Suppressor macrophage treated with lipopolysaccharide for 4 hours (primary cell): ENCODE data around the gene PDE6H.

Experiments used
- DNase-seq: peaks from one replicate; pipeline ENCODE4 v3.0.0-alpha.2; 2020

Gene PDE6H

DNA sequence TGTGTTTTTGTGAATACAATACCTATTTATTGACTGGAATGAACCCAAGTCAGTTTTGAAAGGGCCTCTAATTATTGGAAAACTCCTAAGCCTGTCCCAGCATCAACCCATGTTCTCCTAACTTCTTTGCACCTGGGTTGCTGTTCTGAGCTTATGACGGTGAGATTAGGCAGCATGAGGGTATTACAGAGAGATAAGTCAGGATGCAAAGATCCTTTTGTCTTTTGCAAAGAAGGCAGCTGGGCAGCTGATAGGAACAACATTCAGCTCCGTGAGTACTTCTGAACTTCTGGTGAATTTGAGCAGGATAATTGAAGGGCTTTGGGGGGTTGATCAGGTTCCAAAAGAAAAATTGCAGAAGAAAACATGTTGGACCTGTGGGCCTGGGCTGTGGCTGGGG lies at the start of gene PDE6H:
PDE6H (plus strand) TSS at position 227 of the 400 bp plus-strand sequence. CDS start 4,971 bp downstream, outside the sequence.
- no peak for DNase-seq

DNA sequence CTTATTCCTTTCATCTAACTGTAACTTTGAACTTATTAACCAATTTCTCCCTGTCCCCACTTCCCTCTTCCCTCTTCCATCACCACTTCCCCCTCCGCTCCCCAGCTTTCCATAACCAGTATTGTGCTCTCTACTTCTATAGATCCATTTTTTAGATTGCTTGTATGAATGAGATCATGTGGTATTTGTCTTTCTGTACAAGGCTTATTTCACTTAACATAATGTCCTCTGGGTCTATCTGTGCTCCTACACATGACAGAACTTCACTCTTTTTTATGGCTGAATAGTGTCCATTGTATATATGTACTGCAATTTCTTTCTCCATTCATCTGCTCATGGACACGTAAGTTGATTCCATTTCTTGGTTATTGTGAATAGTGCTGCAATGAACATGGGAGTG lies 48.9 kb upstream of the PDE6H start:
- no peak for DNase-seq

DNA sequence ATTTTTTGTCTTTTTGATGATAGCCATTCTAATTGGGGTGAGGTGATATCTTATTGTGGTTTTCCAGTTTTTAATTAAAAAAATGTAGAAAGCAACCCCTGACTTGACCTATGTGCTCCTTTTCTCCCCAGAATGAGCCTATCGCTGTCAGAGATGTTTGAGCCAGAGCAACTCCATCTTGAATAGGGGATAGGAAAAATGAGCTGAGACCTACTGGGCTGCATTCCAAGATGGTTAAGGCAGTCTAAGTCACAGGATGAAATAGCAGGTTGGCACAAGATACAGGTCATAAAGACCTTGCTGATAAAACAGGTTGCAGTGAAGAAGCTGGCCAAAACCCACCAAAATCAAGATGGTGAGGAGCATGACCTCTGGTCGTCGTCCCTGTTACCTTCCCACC lies 48.3 kb upstream of the PDE6H start:
- DNase-seq: no peak

DNA sequence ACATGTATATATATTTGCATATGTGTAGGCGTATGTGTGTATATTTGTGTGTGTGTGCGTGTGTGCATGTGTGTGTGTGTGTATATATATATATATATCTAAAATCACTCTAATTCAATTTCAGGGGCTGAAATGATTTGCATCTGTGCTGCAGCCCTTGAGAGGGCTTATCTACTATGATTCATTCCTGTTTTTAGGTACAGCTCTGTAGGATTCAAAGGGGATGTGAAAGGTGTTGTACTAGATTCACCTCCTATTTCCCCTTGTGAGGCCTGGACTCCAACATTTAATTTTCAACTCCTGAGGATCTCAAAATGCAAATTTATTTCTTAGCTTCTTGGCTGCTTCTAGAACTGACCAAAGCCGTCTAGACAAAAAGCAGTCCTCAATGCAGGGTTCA lies 45.6 kb upstream of the PDE6H start:
- no peak for DNase-seq

DNA sequence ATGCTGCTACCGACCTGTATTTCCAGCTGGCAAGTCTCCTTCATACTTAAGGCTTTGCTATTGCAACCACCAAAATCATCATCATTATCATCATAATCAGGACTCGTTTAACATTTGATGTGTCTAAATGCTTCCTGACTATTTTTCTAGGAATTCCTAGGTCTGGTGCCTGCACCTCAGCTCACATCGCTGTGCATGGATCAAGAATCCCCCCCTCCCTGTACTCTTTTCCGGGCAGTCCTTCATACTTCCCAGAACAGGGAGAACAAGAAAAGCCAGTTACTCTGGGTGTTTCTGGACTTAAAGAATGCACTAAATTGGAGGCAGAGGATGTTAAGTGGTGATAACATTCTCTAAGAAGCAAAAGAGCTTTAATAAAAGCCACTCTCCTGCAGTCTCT lies 43.9 kb upstream of the PDE6H start:
- no peak for DNase-seq

DNA sequence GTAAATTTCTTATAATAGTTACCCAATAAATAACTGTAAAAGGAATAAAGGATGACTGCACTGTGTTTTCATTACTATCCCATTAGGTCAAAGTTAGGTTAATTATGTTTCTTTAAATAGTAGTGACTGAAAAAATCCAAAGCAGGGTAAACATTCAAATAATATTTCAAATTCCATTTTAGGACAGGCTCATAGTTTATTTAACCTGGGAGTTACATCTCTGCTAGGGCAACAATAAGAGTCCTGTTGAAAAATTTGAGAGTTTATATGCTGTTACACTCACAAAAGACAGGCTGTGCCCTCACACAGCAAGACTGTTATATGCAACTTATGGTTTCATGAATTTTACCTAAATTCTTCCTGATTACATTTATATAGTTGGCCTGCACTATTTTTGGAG lies 42.5 kb upstream of the PDE6H start:
- no peak for DNase-seq

DNA sequence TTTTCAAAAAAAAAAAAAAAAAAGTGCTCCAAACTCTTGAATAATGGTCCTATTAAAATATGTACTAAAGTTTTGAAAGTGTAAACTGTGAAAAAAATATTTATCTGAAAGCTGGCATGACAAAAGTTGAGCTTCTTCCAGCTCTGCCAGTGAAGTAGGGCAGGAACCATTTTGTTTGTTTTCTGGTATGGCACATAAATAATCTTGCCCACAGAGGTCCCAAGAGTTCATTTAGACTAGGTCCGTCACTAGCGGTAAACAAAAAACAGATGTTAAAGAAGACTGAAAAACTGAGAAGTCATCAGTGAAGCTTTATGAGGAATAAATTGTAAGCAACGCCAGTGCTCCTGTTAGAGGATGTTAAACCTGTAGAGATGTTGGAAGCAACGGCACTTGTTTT lies 41.5 kb upstream of the PDE6H start:
- no peak for DNase-seq

DNA sequence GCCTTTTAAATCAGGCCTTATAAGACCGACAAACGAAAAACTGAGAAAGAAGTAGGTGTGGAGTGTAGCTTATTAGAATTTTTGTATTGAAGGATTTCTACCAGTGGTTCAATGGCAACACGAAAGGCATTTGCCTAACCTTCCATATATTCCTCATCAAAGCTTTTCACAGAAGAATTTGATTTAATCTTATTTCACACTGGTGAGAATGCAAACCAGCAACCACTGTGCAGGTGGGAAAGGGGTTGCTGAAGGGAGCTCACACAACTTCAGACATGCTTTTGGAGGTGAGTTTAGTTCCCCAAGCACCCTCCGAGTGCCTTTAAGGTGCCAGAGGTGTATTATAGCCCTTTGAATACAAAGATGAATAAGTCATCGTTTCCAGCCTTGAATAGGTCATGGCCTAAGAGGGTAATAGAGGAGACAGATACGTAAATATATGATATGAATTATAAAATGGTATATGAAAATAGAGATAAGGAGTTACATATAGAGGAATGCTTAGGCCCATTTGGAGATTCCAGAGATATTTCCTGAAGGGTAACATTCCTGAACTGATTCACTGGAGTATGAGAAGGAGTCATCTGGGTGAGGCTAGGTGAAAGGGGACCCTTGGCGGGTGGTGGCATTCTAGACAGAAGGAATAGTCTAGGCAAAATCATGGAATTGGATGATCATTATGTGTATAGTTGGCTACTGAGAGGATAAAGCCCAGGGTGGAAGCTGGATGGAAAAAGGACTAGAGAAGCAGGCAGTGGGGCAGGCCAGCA lies 40.9 kb upstream of the PDE6H start:
- no peak for DNase-seq

DNA sequence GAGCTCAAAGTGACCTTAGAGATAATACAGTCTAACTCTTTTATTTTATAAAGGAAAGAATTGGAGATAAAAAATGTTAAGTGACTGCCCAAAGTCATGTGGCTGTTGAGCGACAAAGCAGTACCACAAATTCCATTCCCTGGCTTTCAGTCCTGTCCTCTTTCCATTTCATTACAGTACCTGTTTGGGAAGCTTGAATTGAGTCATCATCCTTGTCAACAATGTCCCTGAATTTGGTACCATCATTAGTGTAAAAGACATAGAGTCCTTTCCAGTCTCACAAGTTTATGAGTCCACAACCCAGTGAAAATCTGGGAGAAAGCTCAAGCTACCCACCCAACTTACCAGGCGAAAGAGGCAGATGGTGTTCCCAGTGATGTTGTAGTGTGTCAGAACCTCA lies 38.3 kb upstream of the PDE6H start:
- DNase-seq: no peak

DNA sequence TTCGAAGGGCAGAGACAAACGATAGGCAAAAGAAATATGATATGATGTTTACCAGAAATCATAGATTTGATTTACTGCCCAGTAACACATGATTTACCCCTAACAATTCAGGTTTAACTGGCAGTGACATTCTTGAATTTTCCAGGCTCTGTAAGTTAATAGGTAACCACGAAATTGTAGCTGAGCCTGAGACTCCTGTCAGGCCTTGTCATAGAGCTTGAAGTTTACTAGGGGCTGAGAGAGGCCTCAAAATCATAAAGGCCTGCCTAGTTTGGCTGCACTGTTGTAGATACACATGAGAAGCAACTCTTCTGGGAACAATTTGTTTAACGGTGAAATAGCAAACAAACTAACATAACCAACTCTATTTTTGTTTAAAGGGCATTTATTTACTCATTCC lies 37.8 kb upstream of the PDE6H start:
- no peak for DNase-seq

DNA sequence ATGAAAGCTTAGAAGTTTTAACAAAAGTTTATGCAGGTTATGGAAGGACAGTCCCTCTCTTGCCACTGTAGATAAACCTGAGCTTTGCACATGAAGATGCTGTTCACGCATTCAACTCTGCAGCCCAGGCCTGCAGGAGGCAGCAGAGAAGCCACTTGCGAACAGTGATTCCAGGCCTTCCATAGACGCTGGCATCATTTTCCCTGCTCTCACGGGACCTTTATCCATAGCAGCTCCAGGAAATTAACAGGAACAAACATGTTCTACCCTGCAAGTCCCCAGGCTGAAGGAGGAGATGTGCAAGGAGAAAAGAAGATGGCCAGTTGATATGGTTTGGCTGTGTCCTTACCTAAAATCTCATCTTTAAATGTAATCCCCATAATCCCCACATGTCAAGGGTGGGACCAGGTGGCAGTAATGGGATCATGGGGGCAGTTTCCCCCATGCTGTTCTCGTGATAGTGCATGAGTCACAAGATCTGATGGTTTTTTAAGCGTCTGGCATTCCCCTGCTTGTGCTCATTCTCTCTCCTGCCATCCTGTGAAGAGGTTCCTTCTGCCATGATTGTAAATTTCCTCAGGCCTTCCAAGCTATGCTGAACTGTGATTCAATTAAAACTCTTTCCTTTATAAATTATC lies 36.5 kb upstream of the PDE6H start:
- no peak for DNase-seq

DNA sequence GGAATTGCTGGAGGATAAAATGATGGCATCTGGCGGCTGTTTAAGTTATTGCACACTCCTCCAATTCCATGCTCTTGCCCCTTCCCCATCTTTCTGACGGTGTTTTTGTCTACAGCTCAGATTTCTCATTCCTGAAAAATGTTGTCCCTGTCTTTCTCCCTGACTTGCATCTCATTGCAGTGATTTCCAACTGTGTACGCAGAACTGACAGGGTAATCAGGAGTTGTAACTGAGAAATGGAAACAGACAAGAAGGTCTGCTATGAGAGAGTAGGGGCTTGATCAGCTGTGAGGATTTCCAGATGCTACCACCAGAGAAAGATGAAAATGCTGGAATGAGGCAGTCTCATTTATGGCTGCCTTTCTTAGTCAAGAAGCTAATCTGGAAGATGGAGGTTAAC lies 35.8 kb upstream of the PDE6H start:
- DNase-seq: no peak

DNA sequence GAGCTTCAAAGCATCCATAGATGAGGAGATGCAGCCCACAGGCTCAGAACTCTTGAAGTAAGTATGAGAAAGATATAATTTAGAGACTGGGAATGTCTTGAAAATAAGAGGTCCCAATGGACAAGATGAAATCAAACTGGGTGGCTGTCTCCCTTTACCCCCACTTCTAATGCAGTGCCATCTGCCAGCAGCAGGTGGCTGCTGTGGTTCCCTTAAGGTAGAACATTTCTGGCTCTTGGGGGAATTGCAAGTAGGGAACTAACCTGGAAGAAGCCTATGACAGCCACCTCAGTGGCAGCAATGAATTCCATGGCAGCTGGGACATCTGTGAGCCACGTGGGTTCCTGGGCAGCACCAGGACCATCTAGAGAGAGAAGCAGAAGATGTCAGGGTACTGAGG lies 35.2 kb upstream of the PDE6H start:
- no peak for DNase-seq

DNA sequence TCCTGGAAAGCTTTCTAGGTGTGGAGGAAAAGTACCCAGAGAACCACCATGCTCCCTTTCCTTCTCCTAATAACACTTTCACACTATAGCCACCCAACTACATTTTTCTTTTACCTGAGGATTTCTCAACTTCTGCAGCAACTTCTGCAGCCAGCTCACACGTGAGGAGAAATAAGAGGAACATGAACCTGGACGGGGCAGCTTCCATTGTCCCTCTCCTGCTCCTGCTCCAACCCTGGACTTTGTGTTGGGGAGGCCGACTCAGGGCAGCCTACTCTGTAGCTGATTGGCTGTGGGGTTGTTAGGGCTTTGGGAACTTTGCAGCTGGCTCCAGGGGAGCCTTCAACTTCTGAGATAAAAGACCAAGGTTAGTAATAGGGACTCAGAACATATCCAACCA lies 34.5 kb upstream of the PDE6H start, which contains the start of gene ERP27:
ERP27 (minus strand) TSS at position 237 of the 400 bp plus-strand sequence; CDS start at position 208, 29 bp downstream.
- DNase-seq: no peak

DNA sequence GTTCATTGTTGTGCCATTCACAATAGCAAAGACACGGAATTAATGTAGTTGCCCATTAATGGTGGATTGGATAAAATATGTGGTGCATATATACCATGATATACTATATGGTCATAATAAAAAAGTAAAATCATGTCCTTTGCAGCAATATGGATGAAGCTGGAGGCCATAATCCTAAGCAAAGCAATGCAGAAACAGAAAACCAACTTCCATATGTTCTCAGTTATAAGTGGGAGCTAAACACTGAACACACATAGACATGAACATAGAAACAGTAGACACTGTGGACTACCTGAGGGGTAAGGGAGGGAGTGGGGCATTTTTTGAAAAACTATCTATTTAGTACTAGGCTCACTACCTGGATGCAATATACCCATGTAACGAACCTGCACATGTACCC lies 31.5 kb upstream of the PDE6H start:
- no peak for DNase-seq

DNA sequence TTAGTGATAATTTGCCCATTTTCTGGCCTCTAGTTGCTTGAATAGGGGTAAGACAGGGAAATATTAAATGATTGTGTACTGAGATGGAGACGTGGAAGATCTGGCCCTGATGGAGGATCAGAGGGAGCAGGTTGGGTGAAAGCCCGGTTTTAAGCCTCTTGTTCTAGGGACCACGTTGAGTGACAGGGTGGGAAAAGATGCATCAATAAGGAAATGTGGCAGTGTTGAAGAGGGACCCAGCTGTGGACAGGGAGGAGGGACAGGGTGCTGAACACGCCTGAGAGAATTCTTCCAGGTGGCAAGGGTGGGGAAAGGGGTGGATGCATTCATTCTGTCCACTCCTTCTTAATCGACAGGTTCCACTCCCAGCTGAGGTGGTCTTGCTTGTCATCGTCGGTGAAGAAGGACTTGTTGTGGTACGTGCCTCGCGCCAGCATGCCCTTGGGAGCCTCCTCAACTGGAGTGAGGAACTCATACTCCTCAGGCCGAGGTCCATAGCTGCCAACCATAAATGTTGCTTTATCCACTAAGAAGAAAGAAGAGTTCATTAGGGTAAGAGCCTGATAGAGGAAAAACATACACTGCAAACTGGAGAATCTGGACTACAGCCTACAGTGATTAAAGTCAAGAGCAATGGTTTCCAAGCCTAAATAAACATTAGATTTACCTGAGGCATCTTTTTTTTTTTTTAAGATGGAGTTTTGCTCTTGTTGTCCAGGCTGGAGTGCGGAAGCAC lies 30.5 kb upstream of the PDE6H start:
- DNase-seq: no peak

DNA sequence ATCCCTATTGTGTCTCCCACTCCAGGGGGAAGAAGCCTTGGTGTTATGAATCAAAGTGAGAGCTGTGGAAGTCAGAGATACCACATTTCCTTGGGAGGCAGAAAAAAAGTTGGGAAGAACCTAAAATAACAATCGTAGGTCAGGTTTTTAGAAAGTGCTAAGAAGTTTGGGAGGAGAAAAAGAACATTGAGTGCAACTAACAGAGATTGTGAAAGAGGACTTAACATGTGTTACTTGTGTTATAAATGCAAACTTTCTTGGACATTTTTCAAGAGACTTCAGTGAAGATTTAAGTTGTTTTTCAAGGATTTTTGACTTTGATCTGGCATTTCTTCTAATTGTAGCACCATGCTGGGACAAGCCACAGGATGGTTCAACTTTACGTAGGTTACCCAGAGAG lies 26.7 kb upstream of the PDE6H start:
- no peak for DNase-seq

DNA sequence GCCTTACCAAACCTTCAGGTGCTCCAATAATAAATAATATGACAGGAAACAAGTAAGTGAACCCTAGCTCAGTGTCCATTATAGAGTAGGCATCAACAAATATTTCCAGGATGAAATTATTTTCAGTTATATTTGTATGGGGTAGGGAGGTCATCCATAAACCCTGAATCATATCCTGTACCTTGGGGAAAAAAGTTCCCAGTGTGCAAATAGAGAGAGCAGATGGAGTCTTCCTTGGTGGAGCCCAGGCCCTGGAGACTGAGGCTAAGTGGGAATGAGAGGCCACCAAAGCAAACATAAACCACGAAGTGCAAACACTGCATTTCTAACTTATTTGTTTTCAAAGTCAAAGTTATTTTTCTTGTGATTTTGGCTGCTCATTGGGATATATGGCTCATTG lies 26.0 kb upstream of the PDE6H start:
- DNase-seq: no peak

DNA sequence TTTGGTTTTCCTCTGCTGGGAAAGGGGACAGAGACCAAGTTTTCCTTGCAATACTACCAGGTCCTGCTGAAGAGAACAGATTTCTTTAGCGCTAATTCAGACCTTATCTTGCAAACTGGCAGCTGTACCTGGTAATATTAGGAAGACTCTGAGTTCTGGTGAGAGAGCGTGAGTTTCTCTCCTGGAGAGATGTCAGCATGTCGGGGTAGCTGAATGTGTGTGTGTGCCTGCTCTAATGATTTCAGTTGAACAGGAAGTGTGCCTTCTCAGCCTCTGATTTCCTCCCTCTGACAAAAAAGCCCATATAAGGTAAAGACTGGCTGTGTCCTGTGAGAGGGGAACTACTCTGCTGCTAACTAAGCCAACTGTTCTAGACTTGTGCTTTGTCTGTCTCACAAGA lies 24.2 kb upstream of the PDE6H start:
- peak; percentile 79 for DNase-seq

DNA sequence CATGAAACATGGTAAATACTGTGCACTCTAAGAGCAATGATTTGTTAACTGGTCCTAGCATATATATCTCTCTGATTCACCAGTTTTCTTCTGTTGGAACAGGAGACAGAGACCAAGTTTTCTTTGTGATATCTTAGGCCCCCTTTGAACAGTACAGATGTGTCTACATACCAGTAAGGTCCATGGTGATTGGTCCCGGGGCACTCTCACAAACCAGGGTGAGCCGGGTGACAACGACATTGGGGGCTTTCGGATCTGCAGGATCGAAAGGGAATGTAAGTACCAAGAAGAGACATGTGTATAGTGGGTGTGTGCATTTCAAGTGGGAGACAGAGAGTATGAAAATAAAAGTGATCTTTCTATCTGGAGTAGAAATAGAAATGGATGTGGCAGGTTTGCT lies 23.2 kb upstream of the PDE6H start:
- no peak for DNase-seq

DNA sequence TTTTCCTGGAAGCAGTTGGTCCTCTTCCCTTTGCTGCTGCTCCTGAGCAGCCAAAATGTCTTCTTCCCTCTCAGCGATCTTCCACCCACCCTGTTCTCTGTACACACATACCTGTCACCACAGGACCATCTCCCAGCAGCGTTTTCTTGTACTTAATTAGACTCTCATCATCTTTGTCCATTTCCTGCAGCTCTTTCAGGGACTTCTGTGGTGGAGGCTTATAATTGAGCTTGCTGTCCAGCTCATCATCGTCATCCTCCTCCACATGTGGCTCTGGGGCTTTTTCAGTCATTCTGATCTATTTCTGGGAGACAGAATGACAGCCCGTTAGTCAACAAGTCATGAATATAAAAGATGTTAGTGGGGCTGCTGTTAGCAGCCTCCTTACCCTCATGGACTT lies 22.4 kb upstream of the PDE6H start:
- peak; percentile 30 for DNase-seq

DNA sequence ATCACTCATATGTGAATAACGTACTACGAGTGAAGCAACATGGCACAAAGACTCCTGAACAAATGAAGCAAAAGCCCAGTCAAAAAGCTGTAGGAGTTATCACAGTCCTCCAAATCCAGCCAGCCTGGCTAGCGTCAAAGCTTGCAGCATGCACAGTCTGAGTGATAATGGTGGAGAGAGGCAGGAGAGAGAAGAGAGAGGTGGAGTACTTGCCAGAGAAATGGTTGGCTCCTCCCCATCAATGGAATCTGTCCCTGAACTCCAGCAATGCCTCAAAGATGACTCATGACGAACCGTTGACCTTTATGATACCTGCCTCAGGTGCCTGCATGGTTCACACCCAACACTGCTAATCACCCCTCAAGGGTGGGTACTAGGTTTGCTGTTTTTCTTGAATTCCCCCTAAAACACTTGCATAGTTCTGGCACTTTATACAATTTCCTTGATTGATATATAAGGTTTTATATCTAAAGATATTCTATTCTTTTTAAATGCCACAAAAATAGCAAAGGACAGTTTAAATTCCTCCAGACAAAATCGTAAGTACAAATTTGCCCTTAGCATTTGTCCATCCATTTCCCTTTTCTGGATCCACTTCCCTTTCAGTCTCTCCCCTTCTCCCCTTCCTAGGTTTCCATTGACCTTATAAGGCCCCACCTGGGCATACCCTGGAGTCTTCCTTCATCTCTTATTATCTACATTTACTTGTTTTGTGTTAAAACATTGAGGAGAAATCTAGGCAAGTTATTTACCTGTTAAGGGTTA lies 21.7 kb upstream of the PDE6H start:
- DNase-seq: no peak

DNA sequence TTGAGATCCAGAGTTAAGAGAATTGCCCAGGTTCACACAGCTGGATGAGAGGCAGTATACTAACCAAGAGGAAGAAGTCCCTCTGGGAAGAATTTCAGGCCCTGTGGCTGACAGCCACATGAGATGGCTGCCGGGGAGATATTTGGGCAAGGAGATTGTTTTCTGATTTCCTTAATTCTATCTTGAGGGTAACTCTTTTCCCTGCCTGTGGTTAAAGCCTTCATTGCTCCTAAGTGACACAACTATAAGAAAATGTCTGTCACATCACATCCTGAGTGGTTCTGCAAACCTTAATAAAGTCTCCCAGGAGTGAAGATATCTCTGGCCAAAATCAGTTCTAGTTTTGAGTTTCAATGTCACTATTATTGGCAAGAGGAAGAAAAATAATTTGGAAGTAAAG lies 21.0 kb upstream of the PDE6H start:
- no peak for DNase-seq
